Suprapubic skin (tissue), 4 donors: Measurements from ENCODE around the gene MTG1.

Source experiments
- EP300 ChIP-seq: sonication (generic); formaldehyde crosslinking; IDR thresholded peaks from one replicate; pipeline ENCODE4 v1.6.1; 2017; ENCODE audit warnings: antibody characterized with exemption
- POLR2A ChIP-seq, 2 donors: fragments of 450-650 bp; IDR thresholded peaks; one replicate each; pipeline ENCODE4 v1.6.1; 2017; ENCODE audit warnings: antibody characterized with exemption in 2 of 2, mild to moderate bottlenecking in 2 of 2, moderate library complexity in 2 of 2
- POLR2AphosphoS5 ChIP-seq, 3 donors: sonication (generic); formaldehyde crosslinking; IDR thresholded peaks; one replicate each; pipeline ENCODE4 v1.6.1; 2017; ENCODE audit warnings: antibody characterized with exemption in 3 of 3
- TF ChIP-seq, protein P1 (sequence below), 2 donors: fragments of 200-600 bp in 1 of 2; fragments of 450-650 bp in 1 of 2; sonication (generic) in 1 of 2; IDR thresholded peaks; one replicate each; pipeline ENCODE4 v1.5.1; 2016 to 2019; ENCODE audit warnings: antibody characterized with exemption in 2 of 2, mild to moderate bottlenecking in 1 of 2, moderate library complexity in 1 of 2

DNA sequence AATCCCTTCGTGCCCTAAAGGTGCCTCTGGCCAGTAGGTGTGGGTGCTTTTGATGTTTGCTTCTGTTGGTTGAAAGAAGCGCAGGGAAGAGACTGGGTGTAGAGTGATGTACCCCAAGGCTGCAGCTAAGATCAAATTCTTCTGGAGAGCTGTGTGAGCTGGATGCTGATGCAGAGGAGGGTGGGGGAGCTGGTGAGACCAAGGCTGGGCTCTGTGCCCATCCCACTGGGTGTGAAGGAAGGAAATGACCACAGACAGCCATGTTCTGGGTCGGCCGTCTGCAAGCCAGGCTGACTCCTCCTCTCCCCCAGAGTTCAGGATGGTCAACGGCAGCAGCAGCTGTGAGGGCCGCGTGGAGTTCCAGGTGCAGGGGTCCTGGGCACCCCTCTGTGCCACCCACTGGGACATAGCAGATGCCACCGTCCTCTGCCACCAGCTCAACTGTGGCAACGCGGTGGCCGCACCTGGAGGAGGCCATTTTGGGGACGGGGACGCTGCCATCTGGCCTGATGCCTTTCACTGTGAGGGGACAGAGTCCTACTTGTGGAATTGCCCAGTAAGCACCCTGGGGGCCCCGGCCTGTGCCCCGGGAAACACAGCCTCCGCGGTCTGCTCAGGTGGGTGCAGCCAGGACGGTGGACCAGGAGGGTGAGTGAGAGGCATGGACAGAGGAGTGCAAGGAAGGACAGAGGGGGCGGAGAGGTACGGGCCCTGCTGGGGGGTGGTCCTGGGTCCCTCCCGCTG lies 64.9 kb downstream of the MTG1 start:
- TF ChIP-seq, protein P1, sequence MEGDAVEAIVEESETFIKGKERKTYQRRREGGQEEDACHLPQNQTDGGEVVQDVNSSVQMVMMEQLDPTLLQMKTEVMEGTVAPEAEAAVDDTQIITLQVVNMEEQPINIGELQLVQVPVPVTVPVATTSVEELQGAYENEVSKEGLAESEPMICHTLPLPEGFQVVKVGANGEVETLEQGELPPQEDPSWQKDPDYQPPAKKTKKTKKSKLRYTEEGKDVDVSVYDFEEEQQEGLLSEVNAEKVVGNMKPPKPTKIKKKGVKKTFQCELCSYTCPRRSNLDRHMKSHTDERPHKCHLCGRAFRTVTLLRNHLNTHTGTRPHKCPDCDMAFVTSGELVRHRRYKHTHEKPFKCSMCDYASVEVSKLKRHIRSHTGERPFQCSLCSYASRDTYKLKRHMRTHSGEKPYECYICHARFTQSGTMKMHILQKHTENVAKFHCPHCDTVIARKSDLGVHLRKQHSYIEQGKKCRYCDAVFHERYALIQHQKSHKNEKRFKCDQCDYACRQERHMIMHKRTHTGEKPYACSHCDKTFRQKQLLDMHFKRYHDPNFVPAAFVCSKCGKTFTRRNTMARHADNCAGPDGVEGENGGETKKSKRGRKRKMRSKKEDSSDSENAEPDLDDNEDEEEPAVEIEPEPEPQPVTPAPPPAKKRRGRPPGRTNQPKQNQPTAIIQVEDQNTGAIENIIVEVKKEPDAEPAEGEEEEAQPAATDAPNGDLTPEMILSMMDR (IDR thresholded peaks at IDR 0.05) = no peak
- no peak for TF ChIP-seq POLR2A (IDR thresholded peaks at IDR 0.05)
- no peak for TF ChIP-seq EP300
- no peak for TF ChIP-seq POLR2AphosphoS5 (IDR thresholded peaks at IDR 0.05)
